Thoracic aorta (tissue), 2 donors: ENCODE data around the gene UAP1L1. TPM values are rescaled to one million over a fixed set of nuclear protein-coding genes. Genes with fewer than 3 reads are reported as not detected.

ENCODE experiments used
- ATAC-seq: fragments of 150-250 bp; one replicate; pipeline ENCODE4 v1.8.0; 2017; ENCODE audit warnings: low read depth; ENCODE audit not compliant: insufficient number of reproducible peaks, low FRiP score
- DNase-seq: peaks from one replicate; pipeline ENCODE4 v3.0.0-alpha.2; 2020; ENCODE audit warnings: low spot score
- H3K27ac ChIP-seq, 2 donors: fragments of 200-600 bp; sonication (generic); 1 replicate in 1 of 2; 2 replicates in 1 of 2; pipeline ENCODE4 v1.5.1; 2016; ENCODE audit warnings: mild to moderate bottlenecking in 2 of 2, moderate library complexity in 2 of 2
- H3K27me3 ChIP-seq: fragments of 200-600 bp; sonication (generic); replicated peaks from 2 replicates; pipeline ENCODE4 v1.6.0; 2016; ENCODE audit warnings: mild to moderate bottlenecking; ENCODE audit not compliant: insufficient read depth
- H3K36me3 ChIP-seq: fragments of 200-600 bp; sonication (generic); one replicate; pipeline ENCODE4 v1.5.1; 2016
- H3K4me1 ChIP-seq, 2 donors: fragments of 200-600 bp; sonication (generic); 1 replicate in 1 of 2; 2 replicates in 1 of 2; pipeline versions ENCODE4 v1.5.1 to v1.6.0; 2016; ENCODE audit warnings: low read depth in 2 of 2, mild to moderate bottlenecking in 1 of 2; ENCODE audit not compliant: control insufficient read depth in 1 of 2
- H3K4me3 ChIP-seq: fragments of 200-600 bp; sonication (generic); 2 replicates; pipeline ENCODE4 v1.5.1; 2016; ENCODE audit warnings: mild to moderate bottlenecking
- H3K9me3 ChIP-seq: fragments of 200-600 bp; sonication (generic); 2 replicates; pipeline ENCODE4 v1.5.1; 2016
- CTCF ChIP-seq: fragments of 200-600 bp; sonication (generic); IDR thresholded peaks from one replicate; pipeline ENCODE4 v1.5.1; 2019; ENCODE audit warnings: antibody characterized with exemption
- total RNA-seq, 2 donors: library from RNA; depleted of rRNA; stranded (reverse); fragments of >200 nt; gene quantifications; one replicate each; pipeline versions ENCODE4 v1.1.0 to v1.2.3, GENCODE V29; 2016

UAP1L1 gene
- total RNA-seq, 2 donors from 2014 or later = 9.6 to 11.4 TPM

- no peak for ATAC-seq
- Histone ChIP-seq H3K4me3 (no peak overlapping the region), H3K27me3 (no peaks in the 10 kb centered on the region), H3K36me3 (no peaks in the 10 kb centered on the region), H3K4me1 (peaks cover 0 to 27% of the 10 kb centered on the region in 2 donors), H3K9me3 (no peaks in the 10 kb centered on the region), H3K27ac (no peak overlapping the region)
- TF ChIP-seq CTCF = no peak
- no peak for DNase-seq
Observed at GRCh38 chr9:137066096-137066861, 11.0 kb upstream of the UAP1L1 start.

GRCh38 chr9:137067860-137068538 lies 9.3 kb upstream of the UAP1L1 start:
- H3K4me3 ChIP-seq = no peak overlapping the region
- ATAC-seq = no peak
- no peak for DNase-seq
- TF ChIP-seq CTCF = peak; percentile 70
- peaks cover 0 to 29% of the 10 kb centered on the region in 2 donors for H3K4me1 ChIP-seq
- H3K27ac ChIP-seq = no peak overlapping the region
- H3K36me3 ChIP-seq = no peaks in the 10 kb centered on the region
- H3K27me3 ChIP-seq = no peaks in the 10 kb centered on the region
- H3K9me3 ChIP-seq = no peaks in the 10 kb centered on the region

GRCh38 chr9:137068539-137069507 lies 8.5 kb upstream of the UAP1L1 start:
- peaks cover 0 to 29% of the 10 kb centered on the region in 2 donors for H3K4me1 ChIP-seq
- no peaks in the 10 kb centered on the region for H3K9me3 ChIP-seq
- ATAC-seq = no peak
- H3K27me3 ChIP-seq = no peaks in the 10 kb centered on the region
- DNase-seq = no peak
- no peak overlapping the region for H3K27ac ChIP-seq
- no peak for TF ChIP-seq CTCF
- H3K36me3 ChIP-seq = no peaks in the 10 kb centered on the region
- H3K4me3 ChIP-seq = no peak overlapping the region

GRCh38 chr9:137069508-137070091 lies 7.7 kb upstream of the UAP1L1 start:
- Histone ChIP-seq H3K4me1 (peaks cover 0 to 21% of the 10 kb centered on the region in 2 donors), H3K27ac (no peak overlapping the region), H3K4me3 (no peak overlapping the region), H3K27me3 (no peaks in the 10 kb centered on the region), H3K9me3 (no peaks in the 10 kb centered on the region), H3K36me3 (no peaks in the 10 kb centered on the region)
- TF ChIP-seq CTCF = no peak
- ATAC-seq (no peak), DNase-seq (no peak)
